Measurements from ENCODE around the gene ERV3-1.
A peak's percentile ranks its signal among the peaks of the same experiment; 100 is the strongest.

DNA sequence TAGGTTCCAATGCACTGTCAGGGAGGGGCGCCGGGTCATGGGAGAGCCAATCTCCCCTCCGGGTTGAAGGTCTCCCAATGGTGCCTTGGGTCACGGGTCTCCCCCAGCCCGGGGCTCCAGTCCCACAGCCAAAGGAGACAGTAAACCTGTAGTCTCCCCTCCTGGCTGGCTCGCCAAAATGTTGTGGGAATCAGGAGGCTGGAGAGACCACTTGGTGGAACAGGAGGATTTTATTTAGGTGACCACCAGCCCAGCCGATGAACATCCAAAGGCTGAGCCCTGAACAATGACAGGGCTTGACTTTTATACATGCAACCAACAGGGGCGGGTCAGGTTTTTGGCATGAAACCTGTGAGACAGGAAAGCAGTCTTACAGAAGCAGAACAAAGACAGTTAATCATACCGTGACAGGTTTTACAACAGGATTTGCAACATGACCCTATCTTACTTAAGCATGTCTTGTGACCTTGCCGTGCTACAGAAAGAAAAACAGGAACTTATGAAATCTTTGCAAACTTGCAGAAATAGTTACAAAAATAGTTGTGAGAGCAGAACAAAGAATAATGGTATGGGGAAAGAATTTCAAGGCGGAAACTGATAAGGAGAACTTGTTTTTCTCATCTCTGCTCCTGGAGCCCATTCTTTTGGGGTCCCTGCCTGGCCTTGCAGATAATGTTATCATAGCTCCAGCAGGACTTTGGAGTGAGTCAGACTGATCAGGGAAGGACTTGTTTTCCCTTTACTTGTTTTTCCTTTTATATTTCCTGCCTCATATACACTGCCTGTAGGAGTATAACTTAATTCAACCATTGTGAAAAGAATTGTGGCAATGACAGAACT lies 7.1 kb downstream of the ERV3-1 start:
- TF ChIP-seq, protein P1, sequence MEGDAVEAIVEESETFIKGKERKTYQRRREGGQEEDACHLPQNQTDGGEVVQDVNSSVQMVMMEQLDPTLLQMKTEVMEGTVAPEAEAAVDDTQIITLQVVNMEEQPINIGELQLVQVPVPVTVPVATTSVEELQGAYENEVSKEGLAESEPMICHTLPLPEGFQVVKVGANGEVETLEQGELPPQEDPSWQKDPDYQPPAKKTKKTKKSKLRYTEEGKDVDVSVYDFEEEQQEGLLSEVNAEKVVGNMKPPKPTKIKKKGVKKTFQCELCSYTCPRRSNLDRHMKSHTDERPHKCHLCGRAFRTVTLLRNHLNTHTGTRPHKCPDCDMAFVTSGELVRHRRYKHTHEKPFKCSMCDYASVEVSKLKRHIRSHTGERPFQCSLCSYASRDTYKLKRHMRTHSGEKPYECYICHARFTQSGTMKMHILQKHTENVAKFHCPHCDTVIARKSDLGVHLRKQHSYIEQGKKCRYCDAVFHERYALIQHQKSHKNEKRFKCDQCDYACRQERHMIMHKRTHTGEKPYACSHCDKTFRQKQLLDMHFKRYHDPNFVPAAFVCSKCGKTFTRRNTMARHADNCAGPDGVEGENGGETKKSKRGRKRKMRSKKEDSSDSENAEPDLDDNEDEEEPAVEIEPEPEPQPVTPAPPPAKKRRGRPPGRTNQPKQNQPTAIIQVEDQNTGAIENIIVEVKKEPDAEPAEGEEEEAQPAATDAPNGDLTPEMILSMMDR (IDR thresholded peaks at IDR 0.05), result no peak
- TF ChIP-seq POLR2AphosphoS5 (IDR thresholded peaks at IDR 0.05) (peak in 2 of 3 donors; percentile 34 to 35), POLR2A (IDR thresholded peaks at IDR 0.05) (no peak), EP300 (IDR thresholded peaks at IDR 0.05) (no peak)
